ENCODE results near the gene RPTOR.

RPTOR gene

DNA sequence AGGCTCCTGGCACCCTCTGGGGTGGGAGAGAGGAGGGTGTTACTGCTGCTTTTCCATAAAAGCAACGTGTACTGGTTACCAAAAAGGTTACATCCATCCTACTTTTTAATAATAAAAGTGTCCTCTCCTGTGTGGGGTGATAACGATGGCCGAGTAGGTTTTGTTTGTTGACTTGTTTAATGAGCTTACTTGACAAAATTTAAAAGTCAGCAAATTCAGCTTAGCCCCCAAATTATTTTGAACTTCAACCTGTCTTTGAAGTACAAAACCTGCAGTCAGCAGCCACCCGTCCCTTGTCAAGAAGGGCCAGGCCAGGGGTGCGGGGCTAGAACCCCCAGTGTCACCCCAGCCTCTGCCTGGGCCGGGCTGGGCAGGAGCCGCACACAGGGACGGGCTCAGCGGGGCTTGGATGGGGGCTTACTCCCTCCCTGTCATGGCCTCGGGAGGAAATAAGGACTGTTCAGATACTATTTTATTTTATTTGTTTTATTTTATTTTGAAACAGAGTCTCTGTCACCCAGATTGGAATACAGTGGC, 343.1 kb downstream of the RPTOR start:
- DNase-seq (ENCODE audit: low read depth, low spot score), result no peak
- Histone ChIP-seq H3K4me1 (ENCODE audit: control insufficient read depth, insufficient read depth, low read length) (no peaks in the 10 kb centered on the region), H3K27me3 (ENCODE audit: control insufficient read depth, insufficient read depth, low read length) (no peaks in the 10 kb centered on the region), H3K27ac (ENCODE audit: low read length) (no peak overlapping the region), H3K36me3 (ENCODE audit: control insufficient read depth, insufficient read depth, low read length) (peaks cover 10% of the 10 kb centered on the region), H3K4me3 (ENCODE audit: low read length) (no peak overlapping the region), H3K9me3 (ENCODE audit: control insufficient read depth, insufficient read depth, low read length) (no peaks in the 10 kb centered on the region)
- no CpG with 5 or more reads among the region's 10 CpGs for WGBS (ENCODE audit: insufficient coverage, insufficient read length)

DNA sequence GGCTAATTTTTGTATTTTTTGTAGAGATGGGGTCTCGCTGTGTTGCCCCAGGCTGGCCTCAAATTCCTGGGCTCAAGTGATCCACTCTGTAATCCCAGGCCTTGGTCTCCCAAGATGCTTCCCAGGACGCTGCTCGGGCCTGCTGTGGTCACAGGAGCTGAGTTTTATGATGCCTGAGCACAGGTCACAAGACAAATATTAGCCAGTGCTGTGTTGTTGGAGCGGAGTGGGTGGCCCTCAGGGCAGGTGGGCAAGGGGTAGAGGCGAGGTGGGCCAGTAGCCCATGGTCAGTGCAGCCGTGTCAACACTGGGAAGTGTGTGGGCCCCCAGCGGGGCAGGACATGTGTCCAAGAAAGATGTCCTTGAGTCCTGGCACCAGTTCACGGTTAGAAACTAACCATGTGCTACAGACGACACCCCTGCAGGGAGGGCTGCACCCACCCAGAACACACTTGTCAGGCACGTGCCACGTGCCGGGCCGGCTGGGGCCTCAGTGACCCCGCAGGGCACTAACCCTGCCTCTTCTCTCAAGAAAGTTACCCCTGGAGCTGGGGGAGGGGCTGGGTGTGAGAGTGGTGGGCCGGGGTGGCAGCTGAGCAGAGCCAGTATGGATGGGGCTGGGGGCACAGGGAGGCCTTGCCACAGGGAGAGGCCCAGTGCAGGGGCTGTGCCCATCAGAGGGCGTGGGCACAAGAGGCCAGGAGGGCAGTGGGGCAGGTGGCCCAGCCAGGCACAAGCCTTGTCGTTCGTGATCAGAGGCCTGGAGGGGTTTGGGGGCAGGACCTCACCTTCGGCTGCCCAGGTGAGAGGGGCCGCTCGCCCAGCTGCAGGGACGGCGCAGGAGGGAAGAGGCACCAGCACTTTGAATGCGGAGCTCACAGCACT, 343.9 kb downstream of the RPTOR start:
- Histone ChIP-seq H3K36me3 (ENCODE audit: control insufficient read depth, insufficient read depth, low read length) (peaks cover 10% of the 10 kb centered on the region), H3K4me3 (ENCODE audit: low read length) (no peak overlapping the region), H3K4me1 (ENCODE audit: control insufficient read depth, insufficient read depth, low read length) (no peaks in the 10 kb centered on the region), H3K27me3 (ENCODE audit: control insufficient read depth, insufficient read depth, low read length) (no peaks in the 10 kb centered on the region), H3K9me3 (ENCODE audit: control insufficient read depth, insufficient read depth, low read length) (no peaks in the 10 kb centered on the region), H3K27ac (ENCODE audit: low read length) (no peak overlapping the region)
- DNase-seq (ENCODE audit: low read depth, low spot score), result no peak
- WGBS (ENCODE audit: insufficient coverage, insufficient read length), result no CpG with 5 or more reads among the region's 24 CpGs

GRCh38 chr17:80889231-80890195, 344.9 kb downstream of the RPTOR start:
- H3K27me3 ChIP-seq (ENCODE audit: control insufficient read depth, insufficient read depth, low read length), result no peaks in the 10 kb centered on the region
- no peak for DNase-seq (ENCODE audit: low read depth, low spot score)
- no peak overlapping the region for H3K4me3 ChIP-seq (ENCODE audit: low read length)
- peaks cover 13% of the 10 kb centered on the region for H3K36me3 ChIP-seq (ENCODE audit: control insufficient read depth, insufficient read depth, low read length)
- H3K27ac ChIP-seq (ENCODE audit: low read length), result no peak overlapping the region
- no peaks in the 10 kb centered on the region for H3K9me3 ChIP-seq (ENCODE audit: control insufficient read depth, insufficient read depth, low read length)
- WGBS (ENCODE audit: insufficient coverage, insufficient read length), result no CpG with 5 or more reads among the region's 40 CpGs
- no peaks in the 10 kb centered on the region for H3K4me1 ChIP-seq (ENCODE audit: control insufficient read depth, insufficient read depth, low read length)

DNA sequence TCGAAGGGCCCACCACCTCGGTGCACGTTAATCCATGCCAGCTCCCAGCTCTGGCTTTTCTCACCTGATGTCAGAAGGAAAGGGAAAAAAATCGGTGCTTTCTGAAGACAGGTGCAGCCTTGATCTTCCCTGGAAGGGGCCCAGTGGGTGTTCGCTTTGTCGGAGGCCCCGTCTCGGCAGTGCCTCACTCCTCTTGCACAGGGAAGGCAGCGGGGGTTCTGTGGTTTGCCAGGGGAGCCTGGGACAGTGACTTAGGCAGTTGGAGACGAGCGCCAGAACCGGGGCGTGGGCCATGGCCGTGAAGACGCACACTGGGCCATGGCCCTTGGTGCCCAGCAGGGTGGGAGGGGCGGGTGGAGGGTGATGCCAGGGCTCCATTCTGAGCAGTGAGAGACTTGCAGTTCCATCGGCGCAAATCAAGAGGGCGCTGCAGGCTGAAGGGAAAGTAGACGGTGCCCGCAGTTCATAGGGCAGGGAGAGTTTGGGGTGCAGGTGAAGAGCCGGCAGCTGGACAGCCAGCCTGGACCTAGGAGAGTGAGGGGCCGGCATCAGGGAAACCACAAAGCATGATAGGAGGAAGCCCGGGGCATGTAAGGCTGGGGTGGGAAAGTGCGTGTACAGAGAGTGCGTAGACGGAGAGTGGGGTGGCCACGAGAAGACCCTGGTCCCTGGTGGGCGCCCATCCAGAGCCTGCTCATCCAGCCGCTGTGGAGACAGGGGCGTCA, 345.7 kb downstream of the RPTOR start:
- H3K4me3 ChIP-seq (ENCODE audit: low read length), result no peak overlapping the region
- WGBS (ENCODE audit: insufficient coverage, insufficient read length), result no CpG with 5 or more reads among the region's 31 CpGs

DNA sequence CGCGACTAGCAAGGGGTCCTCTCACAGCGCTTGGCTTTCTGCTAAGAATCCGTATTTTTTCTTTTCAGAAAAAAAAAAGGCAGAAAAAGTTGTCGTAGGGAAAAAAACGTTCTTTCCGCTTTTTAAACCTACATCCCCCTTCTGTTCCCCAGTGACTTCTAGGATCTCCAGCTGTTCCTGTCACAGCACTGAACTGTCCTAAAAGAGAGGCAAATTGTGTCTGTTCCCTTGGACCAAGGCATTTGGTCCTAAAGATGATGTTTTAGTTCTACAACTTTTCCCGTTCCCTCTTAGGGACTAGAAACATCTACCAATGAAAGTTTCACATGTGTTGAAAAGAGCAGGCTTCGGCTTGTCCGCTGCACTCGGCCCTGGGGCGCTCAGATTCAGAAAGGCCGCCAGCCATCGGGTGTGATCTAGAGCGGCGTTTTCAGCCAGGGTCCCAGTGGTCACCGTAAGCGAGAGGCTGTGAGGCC, 346.3 kb downstream of the RPTOR start:
- H3K9me3 ChIP-seq (ENCODE audit: control insufficient read depth, insufficient read depth, low read length), result no peaks in the 10 kb centered on the region
- WGBS (ENCODE audit: insufficient coverage, insufficient read length), result no CpG with 5 or more reads among the region's 18 CpGs
- no peak for DNase-seq (ENCODE audit: low read depth, low spot score)
- H3K27ac ChIP-seq (ENCODE audit: low read length), result no peak overlapping the region
- peaks cover 8% of the 10 kb centered on the region; the same call in 1 of the 2 replicates for H3K36me3 ChIP-seq (ENCODE audit: control insufficient read depth, insufficient read depth, low read length)
- H3K27me3 ChIP-seq (ENCODE audit: control insufficient read depth, insufficient read depth, low read length), result no peaks in the 10 kb centered on the region
- no peak overlapping the region for H3K4me3 ChIP-seq (ENCODE audit: low read length)
- H3K4me1 ChIP-seq (ENCODE audit: control insufficient read depth, insufficient read depth, low read length), result no peaks in the 10 kb centered on the region

More for the DNA sequence above, 345.7 kb downstream of the RPTOR start:
- Histone ChIP-seq H3K36me3 (ENCODE audit: control insufficient read depth, insufficient read depth, low read length) (peaks cover 8% of the 10 kb centered on the region; the same call in 1 of the 2 replicates), H3K27ac (ENCODE audit: low read length) (no peak overlapping the region), H3K27me3 (ENCODE audit: control insufficient read depth, insufficient read depth, low read length) (no peaks in the 10 kb centered on the region), H3K4me1 (ENCODE audit: control insufficient read depth, insufficient read depth, low read length) (no peaks in the 10 kb centered on the region), H3K9me3 (ENCODE audit: control insufficient read depth, insufficient read depth, low read length) (no peaks in the 10 kb centered on the region)
- no peak for DNase-seq (ENCODE audit: low read depth, low spot score)

- no peak overlapping the region for H3K4me3 ChIP-seq (ENCODE audit: low read length)
- no CpG with 5 or more reads among the region's 23 CpGs for WGBS (ENCODE audit: insufficient coverage, insufficient read length)
- DNase-seq (ENCODE audit: low read depth, low spot score), result no peak
- H3K27me3 ChIP-seq (ENCODE audit: control insufficient read depth, insufficient read depth, low read length), result no peaks in the 10 kb centered on the region
- peaks cover 8% of the 10 kb centered on the region; the same call in 1 of the 2 replicates for H3K36me3 ChIP-seq (ENCODE audit: control insufficient read depth, insufficient read depth, low read length)
- no peak overlapping the region for H3K27ac ChIP-seq (ENCODE audit: low read length)
- no peaks in the 10 kb centered on the region for H3K9me3 ChIP-seq (ENCODE audit: control insufficient read depth, insufficient read depth, low read length)
- H3K4me1 ChIP-seq (ENCODE audit: control insufficient read depth, insufficient read depth, low read length), result no peaks in the 10 kb centered on the region
These were observed 346.9 kb downstream of the RPTOR start for GRCh38 chr17:80891397-80892018.

DNA sequence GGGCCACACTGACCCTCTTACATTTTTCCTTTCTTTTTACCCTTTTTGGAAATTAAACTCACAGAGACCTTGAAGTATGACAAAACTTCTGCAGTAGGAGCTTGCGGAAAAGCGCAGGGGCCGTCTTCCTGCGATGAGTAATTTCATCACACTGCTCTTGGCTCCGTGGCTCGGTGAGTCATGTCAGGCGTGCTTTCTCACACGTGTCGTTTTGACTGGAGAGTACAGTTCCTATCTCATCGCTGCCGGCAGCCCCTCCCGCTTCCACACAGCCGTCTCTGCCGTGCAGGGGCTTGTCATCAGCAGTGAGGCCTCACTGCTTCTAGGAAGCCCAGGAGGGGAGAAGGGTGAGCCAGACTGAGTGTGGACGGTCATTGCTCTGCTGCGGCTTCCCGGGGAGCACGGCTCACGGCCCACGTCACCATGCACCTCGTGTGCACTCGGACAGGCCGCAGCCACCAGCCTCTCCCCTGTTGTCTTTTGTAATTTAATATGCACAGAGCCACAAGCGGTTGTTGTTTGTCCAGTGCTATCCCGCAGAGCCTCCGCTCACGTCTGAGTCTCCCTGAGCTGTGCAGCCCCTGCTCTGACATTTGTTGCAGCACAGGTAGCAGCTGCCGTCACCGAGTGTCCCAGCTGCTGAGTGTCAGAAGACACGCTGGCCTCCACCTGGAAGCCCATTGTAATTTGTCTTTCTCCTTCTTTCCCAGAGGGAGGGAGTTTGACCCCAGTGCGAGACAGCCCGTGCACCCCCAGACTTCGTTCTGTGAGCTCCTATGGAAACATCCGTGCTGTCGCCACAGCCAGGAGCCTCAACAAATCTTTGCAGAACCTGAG, 347.6 kb downstream of the RPTOR start:
- Histone ChIP-seq H3K27me3 (ENCODE audit: control insufficient read depth, insufficient read depth, low read length) (no peaks in the 10 kb centered on the region), H3K4me3 (ENCODE audit: low read length) (no peak overlapping the region), H3K36me3 (ENCODE audit: control insufficient read depth, insufficient read depth, low read length) (peaks cover 8% of the 10 kb centered on the region; the same call in 1 of the 2 replicates), H3K9me3 (ENCODE audit: control insufficient read depth, insufficient read depth, low read length) (no peaks in the 10 kb centered on the region), H3K4me1 (ENCODE audit: control insufficient read depth, insufficient read depth, low read length) (no peaks in the 10 kb centered on the region), H3K27ac (ENCODE audit: low read length) (no peak overlapping the region)
- no CpG with 5 or more reads among the region's 35 CpGs for WGBS (ENCODE audit: insufficient coverage, insufficient read length)
- no peak for DNase-seq (ENCODE audit: low read depth, low spot score)

DNA sequence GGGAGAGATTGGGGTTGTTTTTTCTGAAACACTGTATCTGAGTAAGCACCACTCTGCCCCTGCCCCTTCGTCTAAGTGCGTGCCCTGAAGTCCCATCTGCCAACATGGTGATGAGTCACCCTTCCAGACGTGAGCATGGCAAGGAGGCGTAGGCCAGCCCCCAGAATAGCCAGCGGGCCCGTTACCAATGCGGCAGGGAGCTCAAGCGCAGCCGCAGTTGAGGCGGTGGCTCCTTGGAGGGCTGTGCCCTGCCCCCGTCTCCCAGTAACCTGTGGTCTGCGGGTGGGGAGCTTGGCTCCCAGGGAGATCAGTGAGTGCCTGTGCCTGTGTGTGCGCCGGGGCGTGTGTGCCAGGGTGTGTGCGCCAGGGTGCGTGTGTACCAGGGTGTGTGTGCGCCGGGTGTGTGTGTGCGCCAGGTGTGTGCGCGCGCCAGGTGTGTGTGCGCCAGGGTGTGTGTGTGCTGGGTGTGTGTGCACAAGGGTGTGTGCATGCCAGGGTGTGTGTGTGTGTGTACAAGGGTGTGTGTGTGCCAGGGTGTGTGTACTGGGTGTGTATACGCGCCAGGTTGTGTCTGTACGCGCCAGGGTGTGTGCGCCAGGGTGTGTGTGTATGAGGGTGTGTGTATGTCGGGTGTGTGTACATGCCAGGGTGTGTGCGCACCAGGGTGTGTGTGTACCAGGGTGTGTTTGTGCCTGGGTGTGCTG, 348.4 kb downstream of the RPTOR start:
- no peaks in the 10 kb centered on the region for H3K9me3 ChIP-seq (ENCODE audit: control insufficient read depth, insufficient read depth, low read length)
- H3K4me3 ChIP-seq (ENCODE audit: low read length), result no peak overlapping the region
- H3K27ac ChIP-seq (ENCODE audit: low read length), result no peak overlapping the region
- WGBS (ENCODE audit: insufficient coverage, insufficient read length), result no CpG with 5 or more reads among the region's 31 CpGs
- no peaks in the 10 kb centered on the region for H3K27me3 ChIP-seq (ENCODE audit: control insufficient read depth, insufficient read depth, low read length)
- DNase-seq (ENCODE audit: low read depth, low spot score), result no peak
- no peaks in the 10 kb centered on the region for H3K4me1 ChIP-seq (ENCODE audit: control insufficient read depth, insufficient read depth, low read length)
- peaks cover 8% of the 10 kb centered on the region; the same call in 1 of the 2 replicates for H3K36me3 ChIP-seq (ENCODE audit: control insufficient read depth, insufficient read depth, low read length)
